HG02970 (cell line): Measurements from ENCODE around the gene OXCT2.
"Not testable (repeated sequence)": the region's sequence is repeated elsewhere in the genome, so short reads cannot be mapped to it uniquely, and the experiment has no call there.

ENCODE experiments used
- ATAC-seq: cut with Tn5 transposase; IDR thresholded peaks from one replicate; pipeline ENCODE4 v1.9.1; 2021; ENCODE audit warnings: mild to moderate bottlenecking, moderate library complexity, moderate number of reproducible peaks; ENCODE audit not compliant: unreplicated experiment, low FRiP score

OXCT2 gene

DNA sequence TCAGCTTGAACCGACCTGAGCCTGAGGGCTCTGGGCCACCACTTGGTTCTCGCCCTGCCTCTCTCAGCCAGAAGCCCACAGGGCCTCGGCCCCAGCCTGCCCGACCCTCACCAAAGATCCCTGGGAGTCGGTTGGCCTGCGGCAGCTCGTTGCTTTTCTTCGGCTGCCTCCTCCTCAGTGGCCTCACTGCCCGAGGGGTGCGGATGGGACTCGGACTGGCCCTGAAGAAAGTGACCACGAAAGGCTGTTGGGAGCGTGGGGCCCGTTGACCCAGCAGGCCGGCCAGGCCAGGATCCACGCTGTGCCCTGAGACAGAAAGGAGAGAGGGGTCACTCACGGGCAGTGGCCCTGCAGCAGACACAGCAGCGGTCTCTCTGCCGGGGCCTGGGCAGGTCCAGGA lies 6.6 kb downstream of the OXCT2 start:
- not testable (repeated sequence) for ATAC-seq

DNA sequence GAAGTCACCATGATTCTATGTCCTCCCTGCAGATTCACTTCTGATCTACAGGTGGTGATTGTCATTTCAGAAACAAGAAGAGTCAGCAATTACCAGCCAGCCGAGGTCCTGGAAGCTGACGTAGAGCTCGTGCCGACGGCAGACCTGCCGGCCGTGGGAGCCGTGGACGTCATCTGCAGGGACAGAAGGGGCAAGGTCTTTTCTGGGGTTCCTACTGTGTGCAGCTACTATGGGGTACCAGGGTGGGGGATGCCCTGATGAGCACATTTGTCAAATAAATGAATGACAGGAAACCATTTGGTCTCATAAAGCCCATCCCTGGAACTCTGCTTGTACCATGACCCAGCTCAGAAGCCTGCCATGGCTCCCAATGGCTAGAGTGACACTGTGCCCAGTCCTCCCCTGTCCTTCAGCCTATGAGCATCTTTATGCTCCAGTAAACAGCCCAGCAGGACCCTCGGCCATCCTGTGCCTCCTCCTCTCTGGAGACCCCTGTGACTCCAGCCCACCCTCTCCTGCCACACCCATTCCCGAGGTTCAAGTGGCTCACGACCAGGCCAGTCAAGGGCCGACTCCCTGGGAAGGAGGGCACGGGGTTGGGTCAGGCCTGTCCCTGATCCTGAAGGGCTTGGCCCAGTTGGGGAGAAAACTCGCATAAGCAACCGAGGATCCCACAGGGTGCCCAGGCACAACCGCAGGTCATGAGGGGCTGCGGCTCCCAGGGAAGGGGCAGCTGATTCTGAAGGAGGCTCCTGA lies 7.4 kb downstream of the OXCT2 start:
- not testable (repeated sequence) for ATAC-seq

DNA sequence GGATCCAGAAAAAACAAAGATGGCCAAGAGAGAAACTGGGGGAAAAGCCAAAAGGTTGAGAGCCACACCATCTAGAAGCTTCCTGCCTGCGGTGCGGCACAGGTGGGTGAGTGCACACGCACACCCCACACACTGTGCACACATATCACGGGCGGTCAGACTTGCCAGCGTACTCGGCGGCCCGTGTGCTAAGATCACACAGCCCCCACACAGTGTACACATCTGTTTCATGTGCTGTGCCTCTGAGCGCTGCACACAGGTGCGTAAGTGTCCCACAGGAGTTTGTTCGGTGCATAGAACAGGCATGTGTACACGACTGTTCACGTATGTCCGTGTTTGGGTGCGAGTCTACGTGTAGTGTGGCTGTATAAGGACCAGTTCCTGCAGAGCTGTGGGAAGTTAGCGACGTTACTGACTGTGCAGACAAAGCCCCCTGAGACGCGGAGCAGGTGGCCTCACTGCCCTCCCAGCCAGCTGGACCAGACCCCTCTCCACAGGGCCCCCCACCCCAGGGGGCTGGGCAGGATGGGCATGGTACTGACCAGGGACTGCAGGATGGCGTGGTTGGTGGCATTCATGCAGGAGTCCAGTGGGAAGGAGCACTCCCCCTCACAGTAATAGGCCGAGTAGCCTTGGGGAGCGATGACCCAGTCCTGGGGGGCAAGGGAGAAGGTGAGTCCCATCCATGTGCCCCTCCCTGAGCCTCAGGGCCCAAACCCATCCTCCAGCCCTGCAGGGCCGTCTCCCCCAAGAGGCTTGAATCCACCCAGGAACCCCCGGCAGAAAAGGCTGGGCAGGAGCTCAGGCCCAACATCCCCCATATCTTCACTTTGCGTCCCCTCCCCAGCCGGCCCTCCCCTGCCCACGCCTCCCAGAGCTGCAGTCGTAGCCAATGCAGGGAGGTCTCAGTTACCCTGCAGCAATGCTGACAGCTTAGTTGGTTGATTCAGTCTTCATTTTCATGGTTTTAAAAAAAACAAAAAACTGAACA lies 8.3 kb downstream of the OXCT2 start:
- no peak for ATAC-seq

DNA sequence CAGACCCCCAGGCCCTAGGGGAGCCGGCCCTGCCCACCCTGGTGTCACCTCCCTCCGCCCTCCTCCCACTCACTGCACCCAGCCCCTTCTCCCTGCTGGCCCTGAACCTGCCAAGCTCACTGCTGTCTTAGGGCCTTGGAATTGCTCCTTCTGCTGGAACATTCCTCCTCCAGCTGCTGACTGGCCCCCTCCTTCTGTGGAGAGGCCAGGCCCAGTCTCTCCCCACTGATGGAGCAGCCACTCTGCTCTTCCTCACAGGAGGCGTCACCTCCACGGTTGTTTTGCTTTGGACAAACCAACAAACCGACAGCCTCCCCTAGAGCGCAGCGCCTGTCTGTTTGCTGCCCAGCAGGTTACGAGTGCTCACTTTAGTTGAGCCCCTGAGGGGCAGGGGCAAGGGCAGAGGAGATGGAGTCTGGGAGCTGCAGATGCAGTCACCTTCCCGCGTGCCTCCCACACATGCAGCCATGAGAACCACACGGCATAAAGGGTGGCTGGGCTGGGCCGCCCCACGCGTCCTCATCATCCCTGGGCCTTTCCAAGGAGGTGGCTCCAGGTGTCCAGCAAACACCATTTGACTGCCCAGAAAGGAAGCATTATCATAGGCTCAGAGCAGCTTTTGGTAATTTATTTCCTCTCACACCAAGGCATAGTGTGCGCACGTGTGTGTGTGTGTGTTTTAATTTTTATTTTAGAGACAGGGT lies 9.4 kb downstream of the OXCT2 start:
- no peak for ATAC-seq

DNA sequence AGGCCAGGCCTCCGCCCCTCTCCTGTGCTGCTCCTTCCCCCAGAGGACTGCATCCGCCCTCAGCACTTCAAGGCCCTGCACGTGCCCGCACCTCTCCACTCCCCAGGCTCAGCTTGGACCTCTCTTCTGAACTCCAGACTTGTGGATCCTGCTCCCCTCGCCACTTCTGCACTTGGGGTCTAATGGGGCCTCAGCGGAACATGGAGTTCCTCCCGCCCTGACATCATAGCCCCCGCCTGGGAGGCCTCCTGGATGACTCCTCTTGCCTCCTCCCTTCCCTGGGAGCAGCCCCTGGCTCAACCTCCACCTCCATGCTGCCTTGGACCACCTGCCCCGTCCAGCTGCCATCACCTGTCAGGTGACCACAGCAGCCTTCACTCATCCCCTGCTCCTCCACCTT lies 10.1 kb downstream of the OXCT2 start:
- ATAC-seq: no peak

DNA sequence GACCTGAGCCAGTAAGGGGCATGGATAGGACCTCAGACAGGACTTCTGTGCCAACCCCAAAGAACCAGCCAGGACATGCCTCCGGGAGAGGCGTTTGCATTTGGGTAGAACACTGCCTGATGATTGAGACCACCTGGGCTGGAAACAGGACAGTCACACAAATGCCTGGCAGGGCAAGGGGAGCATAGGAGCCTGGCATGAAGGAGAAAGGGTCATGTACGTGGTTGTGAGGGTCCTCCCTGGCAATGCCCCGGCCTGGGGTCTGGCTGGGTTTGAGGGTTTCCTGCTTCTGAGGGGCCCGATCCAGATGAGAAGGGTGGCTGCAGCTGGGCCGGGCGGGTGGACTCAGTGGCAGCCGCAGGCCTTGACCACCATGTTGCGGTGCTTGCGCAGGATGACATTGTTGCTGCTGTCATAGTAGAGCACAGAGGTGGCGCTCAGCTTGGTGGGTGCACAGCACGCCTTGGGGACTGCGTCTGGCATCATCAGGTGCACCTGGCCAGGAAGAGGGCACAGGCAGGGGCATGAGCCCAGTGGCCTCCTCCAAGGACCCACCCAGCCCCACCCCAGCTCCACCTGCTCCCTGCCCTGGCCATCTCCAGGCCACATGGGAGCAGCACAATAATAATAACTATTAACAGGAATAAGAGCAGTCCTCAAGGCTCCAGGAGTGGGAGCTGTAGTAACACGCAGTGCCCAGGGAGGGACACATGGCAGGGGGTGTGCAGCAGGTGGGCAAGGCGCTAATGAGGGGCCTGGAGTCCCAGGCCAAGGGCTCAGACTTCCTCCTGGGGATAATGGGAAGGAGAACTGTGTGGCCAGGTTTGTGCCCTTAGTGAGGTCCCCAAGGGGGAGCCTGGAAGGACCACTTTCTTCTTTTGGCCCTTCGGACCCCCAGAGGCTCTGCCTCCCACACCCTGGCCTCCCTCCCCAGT lies 10.8 kb downstream of the OXCT2 start:
- no peak for ATAC-seq

DNA sequence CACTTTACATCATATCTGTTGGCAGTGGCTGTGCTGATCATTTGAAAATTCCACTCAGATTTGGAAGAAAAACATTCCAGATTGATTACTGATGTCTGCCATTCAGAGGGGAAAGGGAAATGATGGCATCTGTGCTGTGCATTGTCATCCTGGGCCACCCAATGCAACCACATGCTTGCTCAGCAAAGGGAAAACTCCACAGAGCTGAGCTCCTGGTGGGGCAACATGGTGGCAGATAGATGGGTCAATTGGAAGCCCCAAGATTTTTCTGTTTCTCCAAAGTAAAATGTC lies 11.8 kb downstream of the OXCT2 start:
- ATAC-seq: no peak

DNA sequence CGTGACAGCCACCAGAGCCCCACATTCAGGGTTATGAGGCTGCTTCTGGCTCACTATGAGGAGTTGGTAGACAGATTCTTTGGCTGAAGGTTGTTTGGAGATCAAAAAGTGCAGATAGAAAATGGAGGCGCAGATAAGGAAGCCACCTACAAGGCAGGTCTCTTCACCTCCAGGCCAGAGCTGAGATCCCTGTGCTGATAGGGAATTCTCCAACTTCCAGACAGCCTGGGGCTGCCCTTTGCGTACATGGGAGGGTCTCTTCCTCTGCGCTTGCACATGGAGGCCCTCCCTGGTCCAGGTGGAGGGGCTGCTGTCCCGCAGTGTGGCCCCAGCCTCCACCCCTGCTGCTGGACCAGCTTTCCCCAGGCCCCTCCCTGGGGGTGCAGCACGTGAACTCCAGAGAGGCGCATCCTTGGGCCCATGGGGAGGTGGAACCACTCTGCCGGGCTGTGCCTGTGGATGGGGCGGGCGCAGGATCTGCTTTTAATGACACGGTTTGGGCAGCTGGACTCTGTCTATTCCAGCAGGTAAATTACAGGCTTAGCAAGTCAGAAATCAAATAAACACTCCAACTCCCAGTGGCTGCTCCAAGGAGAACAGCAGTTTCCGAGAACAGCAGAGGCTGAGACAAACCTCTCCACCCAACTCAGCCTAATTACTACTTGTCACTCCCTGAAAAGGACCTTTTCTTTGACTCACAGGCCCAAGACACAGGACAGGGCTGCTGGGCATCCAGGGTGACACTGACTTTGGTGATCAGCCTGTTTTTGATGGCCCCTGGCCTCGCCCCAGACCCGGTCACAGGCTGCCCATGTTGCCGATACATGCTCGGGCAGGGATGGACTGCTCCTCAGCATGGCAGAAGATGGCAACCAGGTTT lies 12.4 kb downstream of the OXCT2 start:
- ATAC-seq: no peak

DNA sequence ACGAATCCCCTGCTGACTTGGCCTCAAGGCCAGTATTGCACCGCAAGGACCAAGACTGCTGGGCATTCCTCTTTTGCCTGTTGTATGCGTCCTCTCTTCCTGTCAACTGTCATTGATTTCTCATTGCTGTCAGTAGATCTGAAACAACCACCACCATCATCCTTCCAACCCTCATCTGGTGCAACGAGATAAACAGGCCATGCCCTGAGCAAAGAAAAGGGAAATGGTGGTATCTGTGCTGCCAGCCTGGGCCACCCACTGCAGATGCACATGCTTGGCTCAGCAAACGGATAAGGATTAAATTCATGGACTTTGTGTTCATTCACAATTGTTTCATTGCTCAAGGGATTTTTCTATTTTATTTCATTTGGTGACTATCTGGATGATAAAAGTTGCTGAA lies 13.6 kb downstream of the OXCT2 start:
- ATAC-seq: no peak

DNA sequence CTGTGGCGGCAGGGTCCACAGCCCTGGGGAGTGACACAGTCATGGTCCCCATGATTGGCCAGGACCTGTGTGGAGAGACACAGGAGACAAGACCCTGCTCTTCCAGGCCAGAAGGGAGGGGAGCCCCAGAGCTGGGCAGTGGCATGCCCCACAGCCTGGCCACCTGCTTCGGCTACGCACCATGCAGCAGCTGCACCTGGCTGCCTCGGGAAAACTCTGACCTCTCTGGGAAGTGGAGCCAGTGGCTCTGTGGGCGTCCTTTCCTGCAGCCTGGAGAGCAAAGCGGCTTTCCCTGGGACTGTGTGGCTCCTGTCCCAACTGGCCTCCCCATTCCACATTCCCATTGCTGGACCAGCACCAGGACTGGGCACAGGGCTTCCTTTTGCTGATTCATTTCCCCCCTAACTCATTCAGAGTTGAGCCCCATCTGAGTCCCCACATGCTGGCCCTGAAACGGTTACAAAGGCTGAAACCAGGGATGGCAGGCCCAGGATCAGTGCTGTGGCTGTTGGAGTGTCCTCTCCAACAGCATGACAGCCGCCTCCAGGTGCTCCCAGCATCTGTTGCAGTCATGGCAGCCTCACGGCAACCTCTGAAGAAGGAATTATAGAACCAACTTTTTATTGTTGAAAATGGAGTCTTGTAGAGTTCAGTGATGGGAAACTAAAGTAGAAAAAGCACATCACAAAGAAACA lies 15.0 kb downstream of the OXCT2 start:
- ATAC-seq: no peak

DNA sequence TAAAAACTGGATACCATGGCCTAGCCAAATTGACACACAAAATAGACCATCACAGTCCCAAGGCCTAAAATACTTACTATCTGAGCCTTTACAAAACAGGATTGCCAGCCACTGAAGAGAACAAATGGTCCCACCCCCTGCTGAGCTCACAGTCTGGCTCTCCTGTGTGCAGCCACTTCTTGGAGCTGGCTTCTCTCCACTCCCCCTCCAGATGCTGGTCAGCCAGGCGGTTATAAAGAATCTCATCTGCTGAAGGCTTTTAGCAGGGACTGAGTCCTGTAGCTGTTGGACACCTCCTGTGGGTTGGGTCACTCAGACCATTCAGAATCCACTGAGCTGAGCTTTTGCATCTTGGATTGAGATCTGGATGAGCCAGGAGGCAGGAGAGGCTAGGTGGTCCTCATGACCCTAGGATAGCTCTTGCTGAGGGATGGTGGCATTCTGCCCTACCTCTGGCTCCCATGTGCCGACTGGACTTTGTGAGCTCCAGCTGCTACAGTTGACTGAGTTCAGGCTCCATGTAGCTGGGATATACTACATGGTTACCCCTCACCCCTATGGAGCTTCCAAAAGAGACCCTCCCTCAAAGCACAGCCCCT lies 16.1 kb downstream of the OXCT2 start:
- no peak for ATAC-seq

DNA sequence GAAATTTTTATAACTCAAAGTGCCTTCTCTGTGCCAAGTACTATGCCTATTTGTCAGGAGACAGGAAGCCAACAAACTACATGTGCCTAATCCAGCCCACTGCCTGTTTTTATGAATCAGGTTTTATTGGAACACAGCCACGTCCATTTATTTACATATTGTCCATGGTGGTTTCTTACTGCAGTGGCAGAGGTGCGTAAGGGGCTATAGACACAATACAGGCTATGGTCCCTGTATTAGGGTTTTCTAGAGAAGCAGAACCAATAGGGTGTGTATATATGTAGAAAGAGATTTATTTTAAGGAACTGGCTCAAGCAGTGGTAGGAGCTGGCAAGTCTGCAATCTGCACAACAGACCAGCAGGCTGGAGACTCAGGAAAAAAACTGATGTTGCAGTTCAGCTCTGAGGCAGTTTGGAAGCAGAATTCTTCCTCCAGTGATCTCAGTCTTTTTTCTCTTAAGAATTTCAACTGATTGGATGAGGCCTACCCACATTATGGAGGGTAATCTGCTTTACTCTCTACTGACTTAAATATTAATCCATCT lies 17.1 kb downstream of the OXCT2 start:
- ATAC-seq: no peak

DNA sequence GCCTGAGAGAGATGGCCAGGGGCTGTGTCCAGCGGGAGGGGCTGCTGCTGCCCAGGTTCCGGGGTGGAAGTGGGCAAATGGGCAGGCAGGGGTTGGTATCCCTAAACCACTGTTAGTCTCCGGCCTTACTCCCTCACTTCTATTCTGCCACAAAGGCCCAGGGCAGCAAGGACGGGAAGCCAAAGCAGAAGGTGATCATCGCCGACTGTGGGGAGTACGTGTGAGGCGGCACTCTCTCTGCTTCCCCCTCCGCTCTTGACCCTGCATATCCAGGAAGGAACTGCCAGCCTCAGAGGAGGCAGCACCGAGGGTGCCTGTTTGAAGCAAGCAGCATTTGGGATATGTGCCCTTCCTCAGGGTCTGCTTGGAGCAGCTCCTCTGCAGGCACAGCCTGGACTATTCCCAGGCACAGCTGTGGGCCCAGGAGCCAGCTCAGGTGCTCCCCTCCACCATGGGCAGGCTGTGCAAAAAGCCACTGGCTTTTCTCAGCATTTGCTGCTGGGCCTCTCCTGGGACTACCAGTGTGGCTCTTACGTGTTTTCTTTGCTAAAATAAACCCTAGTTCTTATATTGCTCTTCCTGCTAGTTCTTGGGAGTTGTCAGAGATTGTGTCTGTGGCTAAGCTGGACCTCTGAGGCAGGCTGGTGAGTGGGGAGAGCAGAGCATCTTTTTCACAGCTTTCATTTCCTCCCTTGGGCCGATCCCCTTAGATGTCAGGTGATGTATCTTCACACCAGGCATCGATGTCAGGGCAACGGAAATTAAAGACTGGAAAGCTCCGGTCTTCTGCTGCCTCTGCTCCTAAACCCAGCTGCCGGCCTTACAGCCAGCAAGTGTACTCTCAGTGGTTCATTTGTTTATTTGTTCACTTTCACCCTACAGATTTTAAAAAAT lies 17.8 kb downstream of the OXCT2 start:
- ATAC-seq: no peak

DNA sequence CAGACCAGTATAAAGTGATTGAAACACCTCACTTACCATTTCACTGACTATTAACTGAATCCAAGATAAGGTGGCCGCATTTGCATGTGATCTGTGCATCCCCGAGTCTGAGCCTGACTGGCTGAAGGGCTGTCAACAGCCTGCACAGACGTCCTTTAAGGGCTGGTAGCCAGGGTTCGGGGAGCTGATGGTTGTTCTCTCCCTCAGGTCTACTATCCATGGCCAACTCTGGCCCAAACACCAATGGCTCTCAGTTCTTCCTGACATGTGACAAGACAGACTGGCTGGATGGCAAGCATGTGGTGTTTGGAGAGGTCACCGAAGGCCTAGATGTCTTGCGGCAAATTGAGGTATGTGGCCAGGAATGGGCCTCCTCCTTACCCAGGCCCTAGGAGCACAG lies 18.4 kb downstream of the OXCT2 start:
- no peak for ATAC-seq

DNA sequence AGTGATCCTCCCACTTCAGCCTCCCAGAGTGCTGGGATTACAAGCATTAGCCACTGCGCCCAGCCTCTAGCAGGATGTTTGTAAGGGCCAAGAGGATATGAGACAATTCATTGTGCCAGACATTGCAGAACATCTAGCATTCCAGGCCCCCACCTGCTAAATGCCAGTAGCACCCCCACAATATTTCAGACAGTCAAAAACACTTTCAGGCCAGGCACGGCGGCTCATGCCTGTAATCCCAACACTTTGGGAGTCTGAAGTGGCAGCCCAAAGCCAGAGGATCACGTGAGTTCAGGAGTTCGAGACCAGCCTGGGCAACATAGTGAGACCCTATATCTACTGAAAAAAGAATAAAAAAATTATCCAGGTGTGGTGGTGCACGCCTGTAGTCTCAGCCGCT lies 19.6 kb downstream of the OXCT2 start:
- no peak for ATAC-seq

DNA sequence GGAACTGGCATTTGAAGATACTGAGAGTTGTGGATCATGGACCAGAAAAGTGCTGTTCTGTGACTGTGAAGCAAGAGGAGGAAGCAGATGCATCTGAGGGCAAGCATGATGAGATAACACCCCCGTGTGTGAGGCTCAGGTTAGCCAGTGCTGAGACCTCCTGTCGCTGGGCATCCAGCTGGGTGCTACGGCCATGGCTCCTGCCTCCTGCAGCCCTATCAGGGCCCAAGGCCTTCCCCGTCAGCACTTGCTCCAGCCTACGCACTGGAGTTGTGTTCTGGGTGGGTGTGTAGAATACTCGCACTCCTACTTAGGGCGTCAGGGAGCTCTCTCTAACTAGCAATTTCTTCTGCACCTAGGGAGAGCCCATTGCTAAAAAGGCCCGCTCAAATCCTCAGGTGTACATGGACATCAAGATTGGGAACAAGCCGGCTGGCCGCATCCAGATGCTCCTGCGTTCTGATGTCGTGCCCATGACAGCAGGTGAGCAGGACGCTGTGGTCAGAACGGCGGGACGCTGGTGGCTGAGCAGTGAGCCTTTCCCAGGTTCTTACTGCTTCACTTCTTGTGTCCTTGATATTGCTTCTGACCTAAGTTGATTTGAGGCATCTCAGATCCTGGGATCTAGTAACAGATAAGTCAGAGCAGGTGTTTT lies 26.0 kb downstream of the OXCT2 start:
- no peak for ATAC-seq
